Fibroblast of skin of left quadriceps (primary cell): ENCODE results near the gene TCF12.
A peak's percentile ranks its signal among the peaks of the same experiment; 100 is the strongest.

ENCODE experiments used
- DNase-seq, 2 experiments: peaks; one replicate each; pipeline ENCODE4 v3.0.0-alpha.2; 2013; ENCODE audit warnings: low read depth in 2 of 2

The TCF12 gene

DNA sequence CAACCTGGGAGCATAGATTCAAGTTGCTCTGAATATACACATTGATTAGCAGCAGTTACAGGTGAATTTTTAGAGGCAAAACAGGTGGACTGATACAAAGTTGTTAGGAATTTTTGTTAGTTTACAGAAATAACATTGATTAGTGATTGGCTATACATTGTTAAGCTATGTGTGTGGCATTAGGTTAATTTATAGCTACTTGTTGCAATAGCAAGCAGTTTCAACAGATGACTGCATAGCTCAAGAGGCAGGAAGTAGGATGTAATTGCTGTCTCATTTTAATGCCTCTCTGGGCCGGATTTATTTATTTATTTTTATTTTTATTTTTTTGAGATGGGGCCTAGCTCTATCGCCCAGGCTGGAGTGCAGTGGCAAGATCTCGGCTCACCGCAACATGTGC is 99.7 kb downstream of the TCF12 start:
- DNase-seq: no peak

DNA sequence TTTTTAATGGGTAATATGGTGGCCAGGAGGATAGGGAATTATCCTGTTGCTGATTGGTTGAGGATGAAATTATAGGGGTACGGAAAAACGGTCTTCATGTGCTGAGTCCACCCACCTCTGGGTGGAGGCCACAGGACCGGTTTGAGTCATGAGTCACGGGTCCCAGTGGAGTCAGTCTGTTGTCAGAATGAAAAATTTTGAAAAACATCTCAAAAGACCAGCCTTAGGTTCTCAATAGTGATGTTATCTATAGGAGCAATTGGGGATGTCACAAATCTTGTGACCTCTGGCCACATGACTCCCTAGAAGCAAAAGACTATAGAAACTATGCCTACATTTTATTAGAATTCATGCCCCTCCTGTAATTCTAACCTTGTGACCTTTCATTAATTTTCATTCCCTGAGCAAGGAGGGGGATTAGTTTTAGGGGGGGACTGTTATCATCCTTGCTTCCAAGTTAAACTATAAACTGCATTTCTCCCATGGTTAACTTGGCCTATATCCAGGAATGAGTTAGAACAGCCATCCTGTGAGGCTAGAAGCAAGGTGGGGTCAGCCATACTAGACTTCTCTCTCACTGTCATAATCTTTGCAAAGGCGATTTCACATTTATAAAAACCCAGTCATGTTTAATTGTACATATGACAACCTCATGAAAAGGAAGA is 101.2 kb downstream of the TCF12 start:
- no peak for DNase-seq

DNA sequence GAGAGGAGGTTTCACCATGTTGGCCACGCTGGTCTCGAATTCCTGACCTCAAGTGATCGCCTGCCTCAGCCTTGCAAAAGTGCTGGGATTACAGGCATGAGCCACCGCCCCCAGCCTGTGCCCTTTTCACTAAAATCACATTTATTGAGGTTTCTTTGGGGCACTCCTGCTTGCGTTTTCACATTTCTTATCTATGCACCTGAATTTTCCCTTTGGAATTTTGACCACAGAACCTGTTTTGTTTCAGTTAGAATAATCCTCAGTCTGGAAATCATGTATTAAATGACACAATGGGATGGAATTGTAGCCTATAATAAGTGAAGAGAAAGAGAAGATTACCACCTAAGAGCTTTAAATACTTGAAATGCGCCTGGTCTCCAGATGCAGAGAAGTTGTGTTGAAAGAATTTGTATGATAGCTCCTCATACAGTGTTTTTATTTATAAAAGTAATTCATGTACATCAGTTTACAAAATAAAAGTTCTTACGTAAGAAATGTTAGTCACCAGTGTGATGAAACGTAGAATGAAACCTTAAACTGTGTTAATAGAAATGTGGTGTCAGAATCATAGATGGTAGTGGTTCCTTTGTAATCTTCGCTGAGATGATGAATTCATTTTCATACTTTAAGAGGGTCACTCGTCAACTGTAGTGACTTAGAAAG is 107.0 kb downstream of the TCF12 start:
- DNase-seq: peak; percentile 40 to 45

DNA sequence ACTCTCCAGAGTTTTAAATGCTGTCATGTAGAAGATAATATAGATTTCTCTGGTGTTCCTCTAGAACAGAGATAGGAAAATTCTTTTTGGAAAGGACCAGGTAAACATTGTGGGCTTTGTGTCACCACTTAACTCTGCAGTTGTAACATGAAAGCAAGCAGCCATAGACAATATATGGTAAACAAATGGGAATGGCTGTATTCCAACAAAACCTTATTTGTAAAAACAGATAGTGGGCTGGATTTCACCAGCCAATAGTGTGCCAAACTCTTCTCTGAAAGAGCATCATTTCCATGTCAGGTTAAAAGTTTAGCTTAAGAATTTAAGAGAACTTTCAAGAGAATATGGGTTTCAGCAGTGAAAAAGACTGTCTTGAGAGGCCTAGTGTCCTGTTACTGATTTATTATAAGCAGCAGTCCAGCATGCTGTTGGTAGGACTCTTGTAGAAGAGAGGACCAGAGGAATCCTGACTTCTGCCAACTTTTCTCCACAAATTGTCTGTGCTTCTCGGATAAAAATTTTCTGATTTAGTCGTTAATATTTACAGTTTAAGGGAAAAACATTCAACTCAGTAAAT is 107.7 kb downstream of the TCF12 start:
- DNase-seq: no peak

DNA sequence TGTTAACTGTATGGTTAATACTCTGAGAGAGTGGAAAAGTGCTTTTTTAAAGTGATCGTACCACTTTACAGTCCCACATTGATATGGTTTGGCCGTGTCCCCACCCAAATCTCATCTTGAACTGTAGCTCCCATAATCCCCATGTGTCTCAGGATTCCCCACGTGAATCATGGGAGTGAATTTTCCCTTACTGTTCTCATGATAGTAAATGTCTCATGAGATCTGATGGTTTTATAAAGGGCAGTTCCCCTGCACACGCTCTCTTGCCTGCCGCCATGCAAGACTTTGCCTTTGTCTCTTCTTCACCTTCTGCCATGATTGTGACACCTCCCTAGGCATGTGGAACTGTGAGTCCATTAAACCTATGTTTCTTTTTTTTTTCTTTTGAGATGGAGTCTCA is 109.2 kb downstream of the TCF12 start:
- DNase-seq: no peak

DNA sequence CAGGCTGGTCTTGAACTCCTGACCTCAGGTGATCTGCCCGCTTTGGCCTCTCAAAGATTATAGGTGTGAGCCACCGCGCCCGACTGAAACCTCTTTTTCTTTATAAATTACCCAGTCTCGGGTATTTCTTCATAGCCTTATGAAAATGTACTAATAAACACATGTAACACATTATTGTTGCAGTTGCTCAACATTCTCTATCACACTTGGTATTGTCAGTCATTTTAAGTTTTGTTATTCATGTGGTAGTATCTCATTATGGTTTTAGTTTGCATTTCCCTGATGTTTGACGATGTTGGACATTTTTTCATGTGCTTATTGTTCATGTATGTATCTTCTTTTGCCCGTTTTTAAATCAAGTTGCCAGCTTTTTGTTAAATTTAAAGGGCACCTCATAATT is 109.7 kb downstream of the TCF12 start:
- no peak for DNase-seq

DNA sequence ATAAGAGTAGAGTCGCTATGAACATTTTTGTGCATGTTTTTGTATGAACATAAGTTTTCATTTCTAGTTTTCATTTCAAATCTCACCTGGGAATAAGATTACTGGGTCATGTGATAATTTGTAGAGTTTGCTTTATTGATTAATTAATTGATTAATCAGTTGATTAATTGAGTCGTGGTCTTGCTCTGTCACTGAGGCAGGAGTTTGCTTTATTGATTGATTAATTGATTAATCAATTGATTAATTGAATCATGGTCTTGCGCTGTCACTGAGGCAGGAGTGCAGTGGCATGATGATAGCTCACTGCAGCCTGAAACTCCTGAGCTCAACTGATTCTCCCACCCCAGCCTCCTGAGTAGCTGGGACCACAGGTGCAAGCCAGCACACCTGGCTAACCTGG is 111.6 kb downstream of the TCF12 start:
- DNase-seq: no peak

DNA sequence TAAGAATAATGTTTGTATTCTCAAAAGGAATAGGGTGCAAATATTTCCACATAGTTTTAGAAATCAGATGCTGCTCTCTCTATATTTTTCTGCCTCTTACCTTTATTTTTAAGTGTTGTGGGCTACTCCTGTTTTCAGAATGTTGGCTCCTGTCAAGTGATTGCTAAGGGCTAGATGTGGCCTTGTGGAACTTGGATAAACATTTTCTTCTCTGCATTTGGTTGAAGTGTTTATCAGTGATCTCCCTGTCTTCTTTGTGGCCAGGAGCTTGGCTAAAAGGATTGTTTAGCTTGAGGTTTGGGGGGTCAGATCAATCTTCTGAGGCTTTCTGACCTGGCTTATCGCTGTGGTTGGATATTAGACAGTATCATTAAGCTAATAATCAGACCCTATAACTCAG is 112.6 kb downstream of the TCF12 start:
- no peak for DNase-seq

DNA sequence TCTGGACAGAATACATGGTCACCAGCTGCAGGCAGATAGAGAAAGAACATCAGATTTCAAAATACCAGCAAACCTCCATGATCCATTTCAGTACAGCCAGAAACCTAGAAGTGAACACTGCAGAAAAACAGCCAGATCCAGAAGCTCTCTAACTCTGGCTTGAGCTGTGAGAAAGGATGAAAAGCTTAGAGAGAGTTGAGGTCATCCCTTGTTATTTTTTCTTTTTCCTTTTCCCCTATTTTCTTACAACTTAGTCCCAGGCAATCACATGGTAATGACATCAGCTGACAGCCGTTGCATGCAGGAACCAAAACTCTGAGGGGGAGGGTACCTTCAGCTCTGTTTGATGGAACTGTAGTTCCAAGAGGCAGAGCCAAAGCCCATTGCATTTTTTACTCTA is 113.2 kb downstream of the TCF12 start:
- no peak for DNase-seq

DNA sequence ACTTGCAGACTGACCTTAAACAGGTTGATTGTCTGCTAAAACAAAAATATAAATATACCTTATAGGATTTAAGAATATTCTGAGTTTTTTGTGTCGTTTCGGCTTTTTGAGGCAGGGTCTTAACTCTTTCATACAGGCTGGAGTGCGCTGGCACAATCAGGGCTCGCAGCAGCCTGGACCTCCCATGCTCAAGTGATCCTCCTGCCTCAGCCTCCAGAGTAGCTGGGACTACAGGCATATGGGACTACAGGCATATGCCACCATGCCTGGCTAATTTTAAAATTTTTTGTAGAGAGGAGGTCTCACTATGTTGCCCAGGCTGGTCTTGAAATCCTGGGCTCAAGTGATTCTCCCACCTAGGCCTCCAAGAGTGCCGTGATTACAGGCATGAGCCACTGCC is 113.9 kb downstream of the TCF12 start:
- DNase-seq: no peak

DNA sequence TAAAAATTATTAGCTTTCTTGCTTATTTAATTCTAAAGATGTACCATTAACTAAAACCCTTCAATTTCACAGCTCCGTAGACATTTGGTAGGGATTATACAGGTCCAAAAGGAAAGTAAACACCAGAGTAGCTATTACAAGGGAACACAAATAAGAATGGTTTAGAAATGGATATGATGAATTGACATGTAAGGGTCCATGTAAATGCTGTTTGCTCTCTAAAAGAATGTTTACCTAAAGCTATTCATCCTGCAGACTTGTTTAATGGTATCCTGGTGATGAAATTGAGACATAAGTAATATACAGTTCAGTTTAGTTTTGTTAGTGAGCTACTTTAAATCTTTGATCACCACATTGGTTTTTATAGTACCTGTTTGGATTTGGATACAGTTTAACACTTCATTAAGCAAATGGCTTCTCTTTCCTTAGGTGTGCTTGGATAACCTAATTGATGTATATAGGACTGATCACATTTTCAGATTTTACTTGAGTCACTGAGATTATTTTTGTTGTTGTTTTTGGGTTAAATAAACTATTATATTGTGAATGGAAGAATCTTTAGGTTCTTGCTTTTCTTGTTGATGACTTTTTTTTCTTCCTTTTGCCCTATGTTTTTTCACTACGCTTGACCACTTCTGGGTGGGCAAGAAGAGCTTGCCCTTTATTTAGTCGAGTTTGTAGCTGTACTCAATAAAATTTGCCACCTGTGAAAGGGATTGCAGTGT is 115.4 kb downstream of the TCF12 start:
- DNase-seq: no peak

DNA sequence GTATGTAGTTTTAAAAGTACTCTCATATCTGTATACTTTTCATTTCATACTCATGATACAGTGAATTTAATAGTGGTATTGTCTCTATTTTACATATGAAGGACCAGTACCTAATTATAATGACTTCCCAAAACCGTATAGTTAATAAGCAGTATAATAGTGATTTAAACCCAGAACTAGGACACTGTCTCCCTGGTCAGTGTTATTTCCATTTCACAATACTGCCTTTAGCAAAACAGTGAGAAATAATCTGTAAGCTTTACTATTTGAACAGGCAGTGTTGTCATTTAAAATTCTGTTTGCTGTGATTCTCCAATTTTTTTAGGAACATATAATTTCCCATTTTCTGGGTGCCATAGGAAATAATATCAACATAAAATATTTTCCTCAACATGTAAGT is 116.2 kb downstream of the TCF12 start:
- DNase-seq: no peak

DNA sequence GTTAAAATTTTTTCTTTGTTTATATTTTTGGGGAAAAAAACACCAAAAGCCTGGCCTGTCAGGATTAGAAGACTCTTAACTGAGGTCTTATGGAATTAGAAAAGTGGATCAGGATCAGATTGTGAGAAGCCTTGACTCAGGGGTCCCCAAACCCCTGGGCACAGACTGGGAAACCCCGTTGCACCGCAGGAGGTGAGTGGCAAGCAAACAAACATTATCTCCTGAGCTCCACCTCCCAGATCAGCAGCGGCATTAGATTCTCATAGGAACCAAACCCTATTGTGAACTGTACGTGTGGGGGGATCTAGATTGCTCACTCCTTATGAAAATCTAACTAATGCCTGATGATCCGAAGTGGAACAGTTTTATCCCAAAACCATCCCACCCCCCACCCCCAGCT is 117.2 kb downstream of the TCF12 start:
- no peak for DNase-seq

DNA sequence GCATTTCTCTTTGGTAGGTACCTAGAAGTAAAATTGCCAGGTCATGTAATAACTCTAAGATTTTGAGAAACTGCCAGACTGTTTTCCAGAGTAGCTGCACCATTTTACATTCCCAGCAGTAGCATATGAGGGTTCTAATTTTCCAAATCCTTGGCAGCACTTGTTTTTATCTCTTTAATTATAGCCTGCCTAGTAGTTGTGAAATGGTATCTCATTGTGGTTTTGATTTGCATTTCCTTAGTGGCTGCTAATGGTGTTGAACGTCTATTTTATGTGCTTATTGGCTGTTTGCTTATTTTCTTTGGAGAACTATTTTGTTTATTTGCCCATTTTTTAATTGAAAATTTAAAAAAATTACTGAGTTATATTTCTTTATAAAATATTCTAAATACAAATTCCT is 117.9 kb downstream of the TCF12 start:
- DNase-seq: no peak

DNA sequence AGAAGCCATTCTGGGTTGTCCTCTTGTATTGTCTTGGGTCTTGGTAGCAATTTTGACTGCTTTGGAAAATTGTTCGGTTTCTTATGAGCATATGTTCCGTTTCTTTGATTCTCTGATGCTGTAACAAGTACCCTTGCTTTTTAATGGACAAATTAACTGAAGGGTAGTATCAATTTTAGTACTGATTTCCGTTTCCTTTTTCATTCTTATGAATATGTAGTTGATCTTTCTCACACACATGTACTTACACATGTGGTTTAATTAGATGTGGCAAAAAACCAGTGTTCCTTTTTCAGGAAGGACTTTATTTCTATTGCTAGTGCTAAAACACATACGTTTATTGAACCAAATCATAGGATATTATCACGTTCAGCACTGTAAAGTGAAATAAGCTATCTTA is 119.1 kb downstream of the TCF12 start:
- no peak for DNase-seq

DNA sequence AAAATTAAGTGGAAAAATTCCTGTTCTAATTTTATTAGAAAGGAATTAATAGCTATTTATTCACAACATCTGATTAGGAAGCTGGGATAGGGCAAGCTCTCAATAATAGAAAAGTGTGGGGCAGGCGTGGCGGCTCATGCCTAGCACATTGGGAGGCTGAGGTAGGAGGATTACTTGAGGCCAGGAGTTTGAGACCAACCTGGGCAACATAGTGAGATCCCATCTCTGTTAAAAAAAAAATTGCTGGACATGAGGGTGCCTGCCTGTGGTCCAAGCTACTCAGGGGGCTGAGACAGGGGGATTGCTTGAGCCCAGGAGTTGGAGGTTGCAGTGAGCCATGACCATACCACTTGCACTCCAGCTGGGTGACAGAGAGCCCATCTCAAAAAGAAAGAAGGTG is 119.6 kb downstream of the TCF12 start:
- no peak for DNase-seq

DNA sequence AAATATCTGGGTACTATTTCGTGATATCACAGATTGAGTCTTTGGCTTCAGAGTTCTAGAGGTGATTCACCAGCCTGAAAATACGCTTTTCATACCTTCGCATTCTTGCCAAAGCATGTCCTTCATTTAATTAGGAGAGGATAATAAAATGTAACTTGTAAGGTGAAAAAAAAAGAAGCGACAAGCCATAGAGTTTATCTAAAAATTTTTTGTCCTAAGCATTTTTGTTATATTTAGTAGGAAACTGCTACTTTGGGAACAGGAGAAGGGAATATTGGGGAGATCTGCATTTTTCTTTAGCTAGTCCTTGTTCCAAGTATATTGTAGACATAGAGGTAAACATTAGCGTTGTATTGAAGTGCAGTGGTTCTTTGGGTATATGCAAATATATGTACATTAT is 120.1 kb downstream of the TCF12 start:
- DNase-seq: no peak

DNA sequence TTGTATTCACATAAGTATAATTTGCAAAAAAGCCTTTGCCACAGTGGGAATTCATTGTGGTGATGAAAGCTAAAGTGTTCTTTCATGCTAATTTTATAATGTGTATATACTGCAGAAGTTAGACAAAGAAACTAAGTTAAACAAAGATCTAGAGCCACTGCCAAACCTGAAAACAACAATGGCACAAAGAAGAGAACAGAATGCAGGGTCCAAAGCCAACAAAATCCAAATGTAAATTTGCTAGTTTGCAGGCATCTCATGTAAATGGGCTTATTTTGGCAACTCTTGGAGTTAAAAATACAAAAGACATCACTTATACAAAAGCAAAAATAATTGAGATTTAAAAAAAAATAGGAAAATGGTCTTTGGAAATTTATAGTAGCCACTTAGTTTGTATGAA is 123.0 kb downstream of the TCF12 start:
- DNase-seq: no peak

DNA sequence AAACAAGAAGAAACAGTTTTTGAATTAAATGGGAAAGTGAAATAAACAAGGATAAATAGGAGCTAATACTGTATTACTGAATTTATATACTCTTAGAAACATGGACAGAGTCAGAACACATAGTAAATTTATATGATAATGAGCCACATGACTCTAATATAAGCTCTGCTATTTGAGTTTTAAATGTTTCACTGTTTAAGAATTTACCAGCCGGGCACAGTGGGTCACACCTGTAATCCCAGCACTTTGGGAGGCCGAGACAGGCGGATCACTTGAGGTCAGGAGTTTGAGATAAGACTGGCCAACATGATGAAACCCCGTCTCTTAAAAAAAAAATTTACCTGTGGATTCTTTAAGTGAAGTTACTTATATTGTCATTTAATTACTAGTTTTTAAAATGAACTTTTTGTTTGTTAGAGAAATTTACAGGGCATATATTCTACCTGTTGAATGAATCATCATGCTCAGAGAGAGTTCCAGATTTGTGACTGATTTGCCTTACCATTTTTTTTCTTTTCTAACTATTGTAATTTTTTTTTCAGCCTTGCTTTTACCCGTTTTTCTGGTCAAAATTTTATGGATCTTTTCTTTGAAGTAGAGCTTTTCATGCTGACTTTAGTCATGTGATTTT is 125.7 kb downstream of the TCF12 start:
- DNase-seq: no peak

DNA sequence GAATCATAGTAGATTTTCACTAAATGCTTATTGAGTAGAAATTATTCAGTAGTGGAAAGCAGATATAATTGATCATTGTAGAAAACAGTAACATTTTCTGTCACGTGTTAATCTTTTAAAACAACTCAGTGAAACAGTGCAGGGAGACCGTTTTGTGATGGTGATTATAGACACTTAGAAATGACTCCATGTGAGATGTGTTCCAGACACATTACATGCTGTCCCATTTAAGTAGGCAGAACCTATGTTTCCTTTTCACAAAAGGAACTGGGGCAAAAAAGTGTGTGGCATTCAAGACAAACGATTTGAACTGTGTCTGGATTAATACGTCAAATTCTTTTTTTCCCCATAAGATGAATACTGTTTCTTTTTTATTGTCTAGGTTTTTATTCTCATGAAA is 126.5 kb downstream of the TCF12 start:
- DNase-seq: no peak

DNA sequence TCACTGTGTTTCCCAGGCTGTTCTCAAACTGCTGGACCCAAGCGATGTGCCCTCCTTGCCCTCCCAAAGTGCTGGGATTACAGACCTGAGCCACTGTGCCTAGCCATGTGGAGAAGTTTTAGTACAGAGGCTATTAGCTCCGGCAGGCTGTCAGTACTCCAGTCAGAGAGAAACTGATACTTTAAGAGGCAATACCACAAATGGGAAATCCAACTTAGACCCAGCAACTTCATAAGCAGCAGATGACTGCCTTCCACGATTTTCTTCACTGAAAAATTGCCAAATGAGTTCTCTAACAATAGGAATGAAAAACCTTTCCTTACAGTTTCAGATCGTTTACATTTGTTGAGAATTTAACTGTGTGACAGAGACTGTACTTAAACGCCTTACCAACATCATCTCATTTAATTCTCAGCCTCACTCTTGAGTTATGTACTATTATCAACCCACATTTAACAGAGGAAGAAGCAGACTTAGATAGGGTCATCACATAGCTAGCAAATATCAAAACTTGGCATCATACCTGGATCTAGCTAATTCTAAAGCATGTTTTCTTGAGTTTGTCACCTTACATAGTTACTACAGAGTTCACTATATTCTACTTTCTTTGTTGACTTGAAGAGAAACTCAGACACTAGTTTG is 127.4 kb downstream of the TCF12 start:
- DNase-seq: no peak
